ENCODE data around the gene ZNF354C. TPM values are rescaled to one million over a fixed set of nuclear protein-coding genes. Genes with fewer than 3 reads are reported as not detected.

Gene ZNF354C
- total and polyA plus RNA-seq, 12 donors, result 1.1 to 5.5 (median 4.1) TPM

- WGBS, 2 donors, result 94 to 98% methylated on average over 7 of the region's 7 CpGs
Measured at GRCh38 chr5:179114756-179115155, 54.6 kb downstream of the ZNF354C start.

GRCh38 chr5:179115307-179115706 is 55.1 kb downstream of the ZNF354C start:
- Histone ChIP-seq H3K27ac (no peak overlapping the region), H3K4me1 (no peaks in the 10 kb centered on the region), H3K27me3 (no peaks in the 10 kb centered on the region), H3K36me3 (peaks cover 0 to 10% (median 0%) of the 10 kb centered on the region in 9 donors), H3K9me3 (peaks cover 0 to 73% (median 33%) of the 10 kb centered on the region in 11 donors), H3K4me3 (no peak overlapping the region)
- DNase-seq, result no peak
- 85 to 87% methylated on average over 5 of the region's 5 CpGs for WGBS, 2 donors
- ATAC-seq, result no peak
- no peak for TF ChIP-seq CTCF (IDR thresholded peaks at IDR 0.05)
- intact Hi-C loops (cut with DNase I), result no loop called here

More at GRCh38 chr5:179114756-179115155, 54.6 kb downstream of the ZNF354C start:
- Histone ChIP-seq H3K36me3 (peaks cover 0 to 10% (median 0%) of the 10 kb centered on the region in 9 donors), H3K4me1 (no peaks in the 10 kb centered on the region), H3K4me3 (no peak overlapping the region), H3K27me3 (no peaks in the 10 kb centered on the region), H3K9me3 (peaks cover 0 to 77% (median 33%) of the 10 kb centered on the region in 11 donors), H3K27ac (no peak overlapping the region)
- intact Hi-C loops (cut with DNase I), result no loop called here
- no peak for TF ChIP-seq CTCF (IDR thresholded peaks at IDR 0.05)
- ATAC-seq, result no peak
- DNase-seq, result no peak

GRCh38 chr5:179115845-179116524 is 55.8 kb downstream of the ZNF354C start:
- H3K27me3 ChIP-seq, result no peaks in the 10 kb centered on the region
- peaks cover 0 to 15% (median 0%) of the 10 kb centered on the region in 9 donors for H3K36me3 ChIP-seq
- WGBS, 2 donors, result 88 to 93% methylated on average over 9 of the region's 9 CpGs
- H3K4me3 ChIP-seq, result no peak overlapping the region
- intact Hi-C loops (cut with DNase I), result no loop called here
- no peak overlapping the region for H3K27ac ChIP-seq
- peaks cover 0 to 73% (median 29%) of the 10 kb centered on the region in 11 donors for H3K9me3 ChIP-seq
- ATAC-seq, result no peak
- DNase-seq, result no peak
- H3K4me1 ChIP-seq, result no peaks in the 10 kb centered on the region
- no peak for TF ChIP-seq CTCF (IDR thresholded peaks at IDR 0.05)

GRCh38 chr5:179118338-179118737 is 58.2 kb downstream of the ZNF354C start:
- no peaks in the 10 kb centered on the region for H3K27me3 ChIP-seq
- 88 to 89% methylated on average over 4 of the region's 4 CpGs for WGBS, 2 donors
- DNase-seq, result no peak
- intact Hi-C loops (cut with DNase I), result no loop called here
- H3K27ac ChIP-seq, result no peak overlapping the region
- H3K4me3 ChIP-seq, result no peak overlapping the region
- no peak for ATAC-seq
- peaks cover 0 to 29% (median 0%) of the 10 kb centered on the region in 9 donors for H3K36me3 ChIP-seq
- peaks cover 0 to 61% (median 20%) of the 10 kb centered on the region in 11 donors for H3K9me3 ChIP-seq
- TF ChIP-seq CTCF (IDR thresholded peaks at IDR 0.05), result no peak
- H3K4me1 ChIP-seq, result no peaks in the 10 kb centered on the region
